CD8-positive, alpha-beta memory T cell (primary cell): ENCODE measurements around the gene ALG1. TPM values are rescaled to one million over a fixed set of nuclear protein-coding genes. Genes with fewer than 3 reads are reported as not detected.
A peak's percentile ranks its signal among the peaks of the same experiment; 100 is the strongest.
"Not testable (repeated sequence)": the region's sequence is repeated elsewhere in the genome, so short reads cannot be mapped to it uniquely, and the experiment has no call there.

Experiments used
- CTCF ChIA-PET: fragments of 350-600 bp; sonication (Branson Sonifier 250); formaldehyde crosslinking; loops from one replicate; lab custom pipeline; 2021; ENCODE audit warnings: antibody characterized with exemption; lab: Charles Lee
- POLR2A ChIA-PET: fragments of 350-600 bp; sonication (Branson Sonifier 250); formaldehyde crosslinking; loops from one replicate; lab custom pipeline; 2021; ENCODE audit warnings: antibody characterized with exemption; lab: Charles Lee
- DNase-seq, 5 donors: peaks; one replicate each; pipeline versions ENCODE4 v3.0.0 to v3.0.0-alpha.2; 2020 to 2022; ENCODE audit warnings: mixed read lengths in 1 of 5
- H3K27ac ChIP-seq: one replicate; pipeline ENCODE4 v1.7.0; 2013; ENCODE audit warnings: low read depth, mild to moderate bottlenecking, low read length, moderate library complexity
- H3K27me3 ChIP-seq: 2 replicates; pipeline ENCODE4 v1.7.0; 2013; ENCODE audit warnings: low read length, mild to moderate bottlenecking; ENCODE audit not compliant: insufficient read depth, poor library complexity, severe bottlenecking
- H3K36me3 ChIP-seq: 2 replicates; pipeline ENCODE4 v1.7.0; 2013; ENCODE audit warnings: mild to moderate bottlenecking, low read length, moderate library complexity; ENCODE audit not compliant: insufficient read depth
- H3K4me1 ChIP-seq: 2 replicates; pipeline ENCODE4 v1.7.0; 2013; ENCODE audit warnings: mild to moderate bottlenecking, low read length, moderate library complexity; ENCODE audit not compliant: insufficient read depth
- H3K4me3 ChIP-seq: 2 replicates; pipeline ENCODE4 v1.7.0; 2013; ENCODE audit warnings: mild to moderate bottlenecking, low read length
- H3K9me3 ChIP-seq: 2 replicates; pipeline ENCODE4 v1.7.0; 2013; ENCODE audit warnings: mild to moderate bottlenecking, low read length
- H3K27ac Mint-ChIP-seq, 8 donors: one replicate each; pipeline ENCODE4 v1.8.0; 2020 to 2021; ENCODE audit warnings: mixed read lengths in 8 of 8, mild to moderate bottlenecking in 6 of 8, inconsistent platforms in 3 of 8, moderate library complexity in 3 of 8
- H3K27me3 Mint-ChIP-seq, 2 donors: one replicate each; pipeline ENCODE4 v1.8.0; 2020 to 2021; ENCODE audit warnings: mixed read lengths in 2 of 2, mild to moderate bottlenecking in 1 of 2, moderate library complexity in 1 of 2
- H3K36me3 Mint-ChIP-seq, 3 donors: one replicate each; pipeline ENCODE4 v1.8.0; 2020 to 2021; ENCODE audit warnings: mixed read lengths in 3 of 3, inconsistent platforms in 1 of 3, mild to moderate bottlenecking in 1 of 3
- H3K4me1 Mint-ChIP-seq, 3 donors: one replicate each; pipeline ENCODE4 v1.8.0; 2020 to 2021; ENCODE audit warnings: mixed read lengths in 3 of 3, inconsistent platforms in 1 of 3, mild to moderate bottlenecking in 1 of 3
- H3K4me3 Mint-ChIP-seq, 7 donors: one replicate each; pipeline ENCODE4 v1.8.0; 2020 to 2021; ENCODE audit warnings: mixed read lengths in 7 of 7, mild to moderate bottlenecking in 6 of 7, moderate library complexity in 4 of 7, inconsistent platforms in 2 of 7
- H3K9me3 Mint-ChIP-seq, 5 donors: one replicate each; pipeline ENCODE4 v1.8.0; 2020 to 2022; ENCODE audit warnings: mixed read lengths in 5 of 5, mild to moderate bottlenecking in 3 of 5, moderate library complexity in 2 of 5, inconsistent platforms in 1 of 5
- polyA plus RNA-seq: library from polyadenylated mRNA; unstranded; fragments of 300-500 nt; fragmentation: Illumina TruSeq; gene quantifications from one replicate; pipeline ENCODE4 v1.2.3, GENCODE V29; 2021
- total RNA-seq, 2 experiments: library from RNA; stranded (reverse); gene quantifications; one replicate each; pipeline ENCODE4 v1.2.3, GENCODE V29; 2021

ALG1 gene
- total and polyA plus RNA-seq, 3 experiments from 2014 or later, result 32.8 to 50.7 (median 47.8) TPM

DNA sequence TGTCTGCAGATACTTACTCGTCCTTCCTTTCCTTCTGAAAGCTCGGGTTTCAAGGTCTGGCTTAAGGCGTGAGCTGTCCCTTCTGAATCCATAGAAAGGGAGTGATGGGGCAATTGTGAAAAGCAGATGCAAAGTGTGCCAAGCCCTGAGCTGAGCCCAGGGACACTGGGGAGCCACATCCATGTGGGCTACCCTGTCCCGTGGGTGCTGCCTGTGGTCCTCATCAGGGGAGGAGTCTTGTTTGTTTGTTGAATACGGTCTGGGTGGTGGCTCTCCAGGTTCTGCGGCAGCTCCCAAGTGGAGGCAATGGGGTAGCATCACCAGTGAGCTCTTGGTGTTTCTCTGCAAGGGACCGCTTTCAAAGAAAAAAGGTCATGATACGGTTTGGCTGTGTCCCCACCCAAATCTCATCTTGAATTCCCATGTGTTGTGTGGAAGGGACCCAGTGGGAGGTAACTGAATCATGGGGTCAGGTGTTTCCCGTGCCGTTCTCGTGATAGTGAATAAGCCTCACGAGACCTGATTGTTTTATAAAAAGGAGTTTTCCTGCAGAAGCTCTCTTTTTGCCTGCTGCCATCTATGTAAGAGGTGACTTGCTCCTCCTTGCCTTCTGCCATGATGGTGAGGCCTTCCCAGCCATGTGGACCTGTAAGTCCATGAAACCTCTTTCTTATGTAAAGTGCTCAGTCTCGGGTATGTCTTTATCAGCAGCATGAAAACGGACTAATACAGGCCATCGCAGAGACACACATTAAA, 1.0 kb upstream of the ALG1 start:
- H3K27ac ChIP-seq, result no peak overlapping the region
- H3K36me3 ChIP-seq, result peaks cover 6% of the 10 kb centered on the region
- H3K27ac Mint-ChIP-seq, result peak overlapping the region; percentile 95 to 99 (median 96)
- peaks cover 30 to 39% (median 31%) of the 10 kb centered on the region in 3 donors for H3K4me1 Mint-ChIP-seq
- no peaks in the 10 kb centered on the region for H3K27me3 Mint-ChIP-seq
- peaks cover 0 to 24% (median 3%) of the 10 kb centered on the region in 3 donors for H3K36me3 Mint-ChIP-seq
- peak overlapping the region in 5 of 7 donors; percentile 52 to 92 (median 87) for H3K4me3 Mint-ChIP-seq
- no peak for DNase-seq
- no peaks in the 10 kb centered on the region for H3K9me3 ChIP-seq
- ChIA-PET CTCF (interaction anchor here (0.7 kb wide), 1 partner anchor 14 kb away, joined by 4 read pairs; no protein-coding TSS in a partner anchor), POLR2A (no interaction called here)
- no peak overlapping the region for H3K4me3 ChIP-seq
- H3K27me3 ChIP-seq, result no peaks in the 10 kb centered on the region
- no peaks in the 10 kb centered on the region for H3K9me3 Mint-ChIP-seq
- H3K4me1 ChIP-seq, result peaks cover 19% of the 10 kb centered on the region

DNA sequence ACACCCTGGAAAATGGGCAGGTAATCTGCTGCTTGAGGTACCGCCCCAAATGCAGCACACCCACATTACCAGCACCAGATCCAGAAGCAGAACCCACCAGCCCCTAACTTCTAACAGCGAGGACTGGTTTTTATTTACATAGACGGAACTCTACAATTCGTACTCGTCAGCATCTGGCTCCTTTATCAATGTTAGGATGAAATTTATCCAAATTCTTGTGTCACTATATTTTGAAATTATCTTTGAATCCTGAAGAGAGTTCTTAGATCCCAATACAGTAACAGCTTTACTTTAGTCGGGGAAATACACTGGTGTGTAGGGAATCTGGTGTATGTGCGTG, 332 bp upstream of the ALG1 start:
- Histone ChIP-seq H3K9me3 (no peaks in the 10 kb centered on the region), H3K36me3 (peaks cover 13% of the 10 kb centered on the region), H3K4me1 (peaks cover 19% of the 10 kb centered on the region), H3K27me3 (no peaks in the 10 kb centered on the region), H3K4me3 (peak overlapping the region; percentile 69), H3K27ac (peak overlapping the region; percentile 73)
- H3K27me3 Mint-ChIP-seq, result no peaks in the 10 kb centered on the region
- no peak for DNase-seq
- H3K36me3 Mint-ChIP-seq, result peaks cover 0 to 31% (median 3%) of the 10 kb centered on the region in 3 donors
- H3K4me3 Mint-ChIP-seq, result peak overlapping the region; percentile 87 to 99 (median 94)
- ChIA-PET CTCF (interaction anchor here (0.7 to 1.4 kb wide), 2 partner anchors 14 to 37 kb away, joined by 4 read pairs; partner anchors contain the start of gene NAGPA), POLR2A (interaction anchor here (1.8 kb wide), 1 partner anchor 37 kb away, joined by 10 read pairs; the partner anchor contains the start of gene NAGPA)
- H3K9me3 Mint-ChIP-seq, result no peaks in the 10 kb centered on the region
- peaks cover 30 to 39% (median 31%) of the 10 kb centered on the region in 3 donors for H3K4me1 Mint-ChIP-seq
- H3K27ac Mint-ChIP-seq, result peak overlapping the region; percentile 95 to 99 (median 96)

DNA sequence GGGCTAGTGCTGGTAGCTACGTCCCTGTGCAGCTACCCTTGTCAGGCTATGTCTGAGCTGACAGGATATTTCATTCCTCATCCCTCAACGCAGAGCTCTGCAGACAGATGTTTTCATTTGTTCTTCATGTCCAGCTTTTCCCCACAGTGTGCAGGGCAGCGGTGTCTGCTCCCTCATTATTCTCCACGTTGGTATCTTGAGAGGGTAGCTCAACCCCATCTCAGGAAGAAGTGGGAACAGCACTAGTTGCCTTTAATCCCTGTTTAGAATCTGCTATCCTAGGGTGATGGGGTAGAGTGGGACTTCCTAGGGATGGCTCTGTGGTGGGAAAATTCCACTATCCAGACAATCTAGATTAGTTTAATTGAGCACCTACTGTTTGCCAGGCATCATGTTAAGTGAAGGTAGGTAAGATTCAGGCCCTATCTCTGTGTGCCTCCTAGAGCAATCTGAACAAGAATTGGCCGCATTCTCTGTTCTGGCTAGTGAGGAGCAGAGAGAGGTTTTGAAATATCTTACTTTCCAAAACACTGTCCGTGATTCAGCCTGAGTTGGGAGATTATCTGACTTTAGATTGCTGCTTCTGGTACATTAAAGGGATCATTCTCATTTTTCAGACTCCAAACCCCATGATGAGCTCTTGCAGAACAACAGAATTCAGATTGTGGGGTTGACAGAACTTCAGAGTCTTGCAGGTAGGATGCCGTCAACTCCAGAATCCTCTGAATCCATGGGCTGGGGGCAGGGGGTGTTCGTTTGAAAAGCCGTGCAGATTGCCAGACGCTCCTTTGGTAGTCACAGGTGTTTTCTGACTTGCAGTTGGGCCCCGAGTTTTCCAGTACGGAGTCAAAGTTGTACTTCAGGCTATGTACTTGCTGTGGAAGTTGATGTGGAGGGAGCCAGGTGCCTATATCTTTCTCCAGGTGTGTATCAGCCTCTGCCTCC, 963 bp downstream of the ALG1 start:
- POLR2A ChIA-PET, result interaction anchor here (1.8 kb wide), 1 partner anchor 39 kb away, joined by 10 read pairs; the partner anchor contains the start of gene NAGPA
- peak overlapping the region; percentile 87 to 99 (median 94) for H3K4me3 Mint-ChIP-seq

GRCh38 chr16:5073279-5073629, 1.6 kb downstream of the ALG1 start:
- Mint-ChIP-seq H3K4me3 (peak overlapping the region; percentile 51 to 98 (median 89)), H3K27ac (peak overlapping the region; percentile 14 to 98 (median 95)), H3K27me3 (no peaks in the 10 kb centered on the region), H3K36me3 (peaks cover 0 to 46% (median 6%) of the 10 kb centered on the region in 3 donors), H3K4me1 (peaks cover 30 to 39% (median 31%) of the 10 kb centered on the region in 3 donors), H3K9me3 (no peaks in the 10 kb centered on the region)
- DNase-seq, result no peak
- CTCF ChIA-PET, result interaction anchor here (1.4 kb wide), 1 partner anchor 17 kb away, joined by 4 read pairs; no protein-coding TSS in a partner anchor
- Histone ChIP-seq H3K4me3 (no peak overlapping the region), H3K27me3 (no peaks in the 10 kb centered on the region), H3K4me1 (peaks cover 19% of the 10 kb centered on the region), H3K36me3 (peaks cover 16% of the 10 kb centered on the region), H3K27ac (no peak overlapping the region), H3K9me3 (no peaks in the 10 kb centered on the region)
- POLR2A ChIA-PET, result interaction anchor here (1.8 kb wide), 1 partner anchor 39 kb away, joined by 10 read pairs; the partner anchor contains the start of gene NAGPA

More for the DNA sequence above, 963 bp downstream of the ALG1 start:
- CTCF ChIA-PET, result interaction anchor here (1.2 to 1.4 kb wide), 3 partner anchors 12 to 38 kb away, joined by 4 read pairs; partner anchors contain the start of gene NAGPA
- no peaks in the 10 kb centered on the region for H3K9me3 ChIP-seq
- peak overlapping the region; percentile 73 for H3K27ac ChIP-seq
- Mint-ChIP-seq H3K27me3 (no peaks in the 10 kb centered on the region), H3K36me3 (peaks cover 0 to 40% (median 3%) of the 10 kb centered on the region in 3 donors), H3K9me3 (no peaks in the 10 kb centered on the region), H3K4me1 (peaks cover 30 to 39% (median 31%) of the 10 kb centered on the region in 3 donors), H3K27ac (peak overlapping the region; percentile 95 to 99 (median 96))
- H3K36me3 ChIP-seq, result peaks cover 16% of the 10 kb centered on the region
- no peaks in the 10 kb centered on the region for H3K27me3 ChIP-seq
- DNase-seq, result no peak
- peaks cover 19% of the 10 kb centered on the region for H3K4me1 ChIP-seq
- H3K4me3 ChIP-seq, result peak overlapping the region; percentile 69

DNA sequence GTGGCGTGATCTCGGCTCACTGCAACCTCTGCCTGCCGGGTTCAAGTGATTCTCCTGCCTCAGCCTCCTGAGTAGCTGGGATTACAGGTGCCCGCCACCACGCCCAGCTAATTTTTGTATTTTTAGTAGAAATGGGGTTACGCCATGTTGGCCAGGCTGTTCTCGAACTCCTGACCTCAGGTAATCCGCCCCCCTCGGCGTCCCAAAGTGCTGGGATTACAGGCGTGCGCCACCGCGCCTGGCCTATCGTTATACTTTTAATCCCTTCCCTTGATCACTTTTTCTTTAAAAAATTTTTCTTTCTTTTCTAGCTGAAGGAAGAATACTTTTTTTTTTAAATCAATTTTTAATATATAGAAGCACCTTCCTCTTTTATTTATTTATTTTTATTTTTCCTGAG, 2.1 kb downstream of the ALG1 start:
- DNase-seq, H3K27ac Mint-ChIP-seq, H3K27ac ChIP-seq, CTCF ChIA-PET, H3K27me3 Mint-ChIP-seq, H3K9me3 ChIP-seq, H3K4me3 ChIP-seq, POLR2A ChIA-PET, H3K4me3 Mint-ChIP-seq, H3K9me3 Mint-ChIP-seq, H3K27me3 ChIP-seq: not testable (repeated sequence)
- Histone ChIP-seq H3K4me1 (peaks cover 19% of the 10 kb centered on the region), H3K36me3 (peaks cover 16% of the 10 kb centered on the region)
- H3K36me3 Mint-ChIP-seq, result peaks cover 0 to 49% (median 6%) of the 10 kb centered on the region in 3 donors
- peaks cover 30 to 39% (median 31%) of the 10 kb centered on the region in 3 donors for H3K4me1 Mint-ChIP-seq

DNA sequence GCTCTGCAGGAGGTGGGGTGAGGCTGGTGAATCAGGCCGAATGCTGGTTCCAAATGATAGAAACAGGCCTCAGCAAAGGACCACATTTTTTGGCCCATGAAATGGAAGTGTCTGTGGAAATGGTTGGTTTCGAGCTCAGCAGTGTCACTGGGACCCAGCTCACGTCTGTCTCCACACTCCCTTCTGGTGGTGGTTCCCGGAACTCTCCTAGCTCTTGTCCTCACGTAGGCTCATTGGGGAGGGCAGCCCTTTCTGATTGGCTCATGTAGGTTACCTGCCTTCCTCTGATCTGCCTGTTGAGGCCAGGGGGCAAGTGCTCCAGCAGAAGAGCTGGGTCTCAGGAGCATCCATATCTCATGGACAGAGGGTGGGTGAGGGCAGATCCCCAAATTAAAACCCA, 4.0 kb downstream of the ALG1 start:
- Mint-ChIP-seq H3K36me3 (peaks cover 0 to 64% (median 7%) of the 10 kb centered on the region in 3 donors), H3K4me3 (no peak overlapping the region), H3K27me3 (no peaks in the 10 kb centered on the region), H3K27ac (peak overlapping the region in 1 of 8 donors; percentile 43), H3K9me3 (no peaks in the 10 kb centered on the region), H3K4me1 (peaks cover 30 to 39% (median 31%) of the 10 kb centered on the region in 3 donors)
- H3K4me1 ChIP-seq, result peaks cover 19% of the 10 kb centered on the region
- CTCF ChIA-PET, result interaction anchor here (1.4 to 1.8 kb wide), 2 partner anchors 9 to 16 kb away, joined by 3 to 7 read pairs; no protein-coding TSS in a partner anchor
- H3K36me3 ChIP-seq, result peaks cover 16% of the 10 kb centered on the region
- no peak for DNase-seq
- H3K9me3 ChIP-seq, result no peaks in the 10 kb centered on the region
- no peak overlapping the region for H3K27ac ChIP-seq
- POLR2A ChIA-PET, result interaction anchor here (0.5 kb wide), 1 partner anchor 315 kb away, joined by 3 read pairs; no protein-coding TSS in a partner anchor
- no peak overlapping the region for H3K4me3 ChIP-seq
- H3K27me3 ChIP-seq, result no peaks in the 10 kb centered on the region

GRCh38 chr16:5077304-5077703, 5.7 kb downstream of the ALG1 start:
- H3K27ac Mint-ChIP-seq, result peak overlapping the region in 1 of 8 donors; percentile 79
- ChIA-PET POLR2A (no interaction called here), CTCF (interaction anchor here (0.7 kb wide), 1 partner anchor 44 kb away, joined by 3 read pairs; the partner anchor contains the start of gene NAGPA)
- H3K36me3 Mint-ChIP-seq, result peaks cover 0 to 69% (median 7%) of the 10 kb centered on the region in 3 donors
- Histone ChIP-seq H3K27ac (no peak overlapping the region), H3K4me3 (no peak overlapping the region), H3K27me3 (no peaks in the 10 kb centered on the region), H3K9me3 (no peaks in the 10 kb centered on the region), H3K4me1 (peaks cover 8% of the 10 kb centered on the region), H3K36me3 (peaks cover 16% of the 10 kb centered on the region)
- H3K9me3 Mint-ChIP-seq, result no peaks in the 10 kb centered on the region
- H3K4me3 Mint-ChIP-seq, result no peak overlapping the region
- H3K27me3 Mint-ChIP-seq, result no peaks in the 10 kb centered on the region
- no peak for DNase-seq
- H3K4me1 Mint-ChIP-seq, result peaks cover 14 to 23% (median 16%) of the 10 kb centered on the region in 3 donors
